Calu3 (cell line): ENCODE measurements around the gene IRAK1. TPM values are rescaled to one million over a fixed set of nuclear protein-coding genes. Genes with fewer than 3 reads are reported as not detected.

Source experiments
- BruUV-seq: library from RNA; stranded (reverse); fragments of 400-500 nt; replicated peaks from 2 replicates; lab custom pipeline; 2021; lab: Mats Ljungman, UMichigan
- CTCF ChIA-PET: fragments of 300-600 bp; sonication (Branson Sonifier 250); formaldehyde crosslinking; loops from one replicate; lab custom pipeline; 2022; ENCODE audit warnings: antibody characterized with exemption; lab: Charles Lee
- DNase-seq: peaks from one replicate; pipeline ENCODE4 v3.0.0; 2022
- H3K27ac Mint-ChIP-seq: one replicate; pipeline ENCODE4 v1.8.0; 2022; ENCODE audit warnings: mixed read lengths; ENCODE audit not compliant: unreplicated experiment
- H3K27me3 Mint-ChIP-seq: one replicate; pipeline ENCODE4 v1.8.0; 2022; ENCODE audit warnings: mixed read lengths; ENCODE audit not compliant: unreplicated experiment
- H3K36me3 Mint-ChIP-seq: one replicate; pipeline ENCODE4 v1.8.0; 2022; ENCODE audit warnings: mild to moderate bottlenecking, moderate library complexity, mixed read lengths; ENCODE audit not compliant: insufficient read depth, unreplicated experiment
- H3K4me1 Mint-ChIP-seq: one replicate; pipeline ENCODE4 v1.8.0; 2022; ENCODE audit warnings: mild to moderate bottlenecking, low read depth, mixed read lengths; ENCODE audit not compliant: unreplicated experiment
- H3K4me3 Mint-ChIP-seq: one replicate; pipeline ENCODE4 v1.8.0; 2022; ENCODE audit warnings: mild to moderate bottlenecking, low read depth, moderate library complexity, mixed read lengths; ENCODE audit not compliant: unreplicated experiment
- H3K9me3 Mint-ChIP-seq: one replicate; pipeline ENCODE4 v1.8.0; 2022; ENCODE audit warnings: low read depth, mixed read lengths; ENCODE audit not compliant: unreplicated experiment
- CTCF ChIP-seq: fragments of 200-600 bp; IDR thresholded peaks from one replicate; pipeline ENCODE4 v1.8.0; 2022; ENCODE audit warnings: antibody characterized with exemption; ENCODE audit not compliant: unreplicated experiment
- intact Hi-C: fragments of 100-400 bp; cut with micrococcal nuclease; formaldehyde crosslinking; loops from one replicate; pipeline ENCODE4 v1.10.0; 2022; ENCODE audit not compliant: unreplicated experiment
- total RNA-seq: library from RNA; stranded (reverse); gene quantifications from 2 replicates; pipeline ENCODE4 v1.2.3, GENCODE V29; 2022

Gene IRAK1
- total RNA-seq, 1 experiment from 2014 or later = 194 TPM

- BruUV-seq = no TSS peak
Measured at GRCh38 chrX:153974726-153975286, 44.9 kb downstream of the IRAK1 start.

GRCh38 chrX:153974003-153974725, 45.5 kb downstream of the IRAK1 start:
- no TSS peak for BruUV-seq
- Mint-ChIP-seq H3K4me3 (peak overlapping the region; percentile 89), H3K4me1 (peaks cover 11% of the 10 kb centered on the region), H3K27me3 (no peaks in the 10 kb centered on the region), H3K9me3 (no peaks in the 10 kb centered on the region), H3K36me3 (peaks cover 49% of the 10 kb centered on the region), H3K27ac (peak overlapping the region; percentile 52)
- intact Hi-C loops = no loop called here
- CTCF ChIA-PET = no interaction called here
- no peak for TF ChIP-seq CTCF
- DNase-seq = no peak

More at GRCh38 chrX:153974726-153975286, 44.9 kb downstream of the IRAK1 start:
- no peaks in the 10 kb centered on the region for H3K9me3 Mint-ChIP-seq
- TF ChIP-seq CTCF = no peak
- H3K36me3 Mint-ChIP-seq = peaks cover 43% of the 10 kb centered on the region
- H3K27me3 Mint-ChIP-seq = no peaks in the 10 kb centered on the region
- no peak overlapping the region for H3K4me3 Mint-ChIP-seq
- CTCF ChIA-PET = no interaction called here
- DNase-seq = no peak
- intact Hi-C loops = no loop called here
- H3K27ac Mint-ChIP-seq = no peak overlapping the region
- H3K4me1 Mint-ChIP-seq = peaks cover 11% of the 10 kb centered on the region

- CTCF ChIA-PET = interaction anchor here (1.0 kb wide), 1 partner anchor 45 kb away, joined by 4 read pairs; no protein-coding TSS in a partner anchor
Measured at GRCh38 chrX:153973127-153974002, 46.3 kb downstream of the IRAK1 start.

More at GRCh38 chrX:153973127-153974002, 46.3 kb downstream of the IRAK1 start:
- Mint-ChIP-seq H3K9me3 (no peaks in the 10 kb centered on the region), H3K4me1 (peaks cover 13% of the 10 kb centered on the region), H3K4me3 (peak overlapping the region; percentile 89), H3K36me3 (peaks cover 50% of the 10 kb centered on the region), H3K27ac (peak overlapping the region; percentile 98), H3K27me3 (no peaks in the 10 kb centered on the region)
- intact Hi-C loops = no loop called here
- TF ChIP-seq CTCF = no peak
- BruUV-seq = TSS peak; percentile 68
- no peak for DNase-seq
